Colonic mucosa (tissue), 4 donors: Measurements from ENCODE around the gene POLG2. TPM values are rescaled to one million over a fixed set of nuclear protein-coding genes. Genes with fewer than 3 reads are reported as not detected.

Experiments used
- DNase-seq: peaks from one replicate; pipeline ENCODE4 v3.0.0-alpha.2; 2020
- H3K27ac ChIP-seq: fragments of 200-600 bp; one replicate; pipeline ENCODE4 v1.8.0; 2021
- H3K27me3 ChIP-seq: fragments of 200-600 bp; one replicate; pipeline ENCODE4 v1.8.0; 2021
- H3K36me3 ChIP-seq: fragments of 200-600 bp; one replicate; pipeline ENCODE4 v1.8.0; 2021
- H3K4me1 ChIP-seq: fragments of 200-600 bp; one replicate; pipeline ENCODE4 v1.8.0; 2021; ENCODE audit warnings: mild to moderate bottlenecking
- H3K4me3 ChIP-seq: fragments of 200-600 bp; one replicate; pipeline ENCODE4 v1.8.0; 2021
- H3K9ac ChIP-seq, 2 donors: one replicate each; pipeline ENCODE4 v1.7.0; 2013; ENCODE audit warnings: control low read depth in 2 of 2, low read depth in 2 of 2, low read length in 2 of 2
- H3K9me3 ChIP-seq: fragments of 200-600 bp; one replicate; pipeline ENCODE4 v1.8.0; 2021
- intact Hi-C: fragments of 100-400 bp; cut with DNase I; formaldehyde crosslinking; loops from one replicate; pipeline ENCODE4 v1.14.1; 2022
- total RNA-seq, 2 donors: library from RNA; stranded (reverse); fragmentation: NEBNext Ultra II Directional in 1 of 2; extraction: Animal tissue kit (Norgen Biotek cat#: 25700) in 1 of 2; gene quantifications; one replicate each; pipeline ENCODE4 v1.2.1, GENCODE V29; 2021
- TF ChIP-seq, protein P1 (sequence below): fragments of 200-600 bp; IDR thresholded peaks from one replicate; pipeline ENCODE4 v1.8.0; 2022; ENCODE audit warnings: antibody characterized with exemption, mild to moderate bottlenecking
- donor health status: healthy.
- donor health status: DM: no; HTN: no; CAD: no.
- donor health status: DM: no; HTN: no; CAD: no.

The POLG2 gene
- total RNA-seq, 2 donors from 2014 or later = 10.5 to 12.3 TPM

DNA sequence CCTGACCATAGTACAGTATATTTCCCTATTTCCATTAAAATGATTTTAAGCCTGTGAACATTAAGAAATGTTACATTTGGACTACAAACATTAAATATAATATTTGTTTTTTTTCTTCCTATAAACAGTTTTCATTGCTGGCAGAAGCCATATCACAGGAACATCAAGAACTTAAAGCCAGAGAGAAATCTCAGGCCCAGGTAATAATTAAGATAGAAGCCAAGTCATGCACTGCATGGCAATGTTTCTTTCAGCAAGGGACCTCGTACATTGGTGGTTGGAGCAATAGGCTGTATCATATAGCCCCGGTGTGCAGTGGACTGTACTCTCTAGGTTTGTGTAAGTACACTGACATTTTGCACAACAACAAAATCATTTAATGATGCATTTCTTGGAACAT, 40.1 kb upstream of the POLG2 start:
- no peak overlapping the region for H3K4me3 ChIP-seq
- no peaks in the 10 kb centered on the region for H3K4me1 ChIP-seq
- TF ChIP-seq, protein P1, sequence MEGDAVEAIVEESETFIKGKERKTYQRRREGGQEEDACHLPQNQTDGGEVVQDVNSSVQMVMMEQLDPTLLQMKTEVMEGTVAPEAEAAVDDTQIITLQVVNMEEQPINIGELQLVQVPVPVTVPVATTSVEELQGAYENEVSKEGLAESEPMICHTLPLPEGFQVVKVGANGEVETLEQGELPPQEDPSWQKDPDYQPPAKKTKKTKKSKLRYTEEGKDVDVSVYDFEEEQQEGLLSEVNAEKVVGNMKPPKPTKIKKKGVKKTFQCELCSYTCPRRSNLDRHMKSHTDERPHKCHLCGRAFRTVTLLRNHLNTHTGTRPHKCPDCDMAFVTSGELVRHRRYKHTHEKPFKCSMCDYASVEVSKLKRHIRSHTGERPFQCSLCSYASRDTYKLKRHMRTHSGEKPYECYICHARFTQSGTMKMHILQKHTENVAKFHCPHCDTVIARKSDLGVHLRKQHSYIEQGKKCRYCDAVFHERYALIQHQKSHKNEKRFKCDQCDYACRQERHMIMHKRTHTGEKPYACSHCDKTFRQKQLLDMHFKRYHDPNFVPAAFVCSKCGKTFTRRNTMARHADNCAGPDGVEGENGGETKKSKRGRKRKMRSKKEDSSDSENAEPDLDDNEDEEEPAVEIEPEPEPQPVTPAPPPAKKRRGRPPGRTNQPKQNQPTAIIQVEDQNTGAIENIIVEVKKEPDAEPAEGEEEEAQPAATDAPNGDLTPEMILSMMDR = no peak
- H3K9ac ChIP-seq = no peak overlapping the region
- intact Hi-C loops = no loop called here
- H3K27ac ChIP-seq = no peak overlapping the region
- no peaks in the 10 kb centered on the region for H3K9me3 ChIP-seq
- H3K27me3 ChIP-seq = no peaks in the 10 kb centered on the region
- H3K36me3 ChIP-seq = no peaks in the 10 kb centered on the region
- no peak for DNase-seq

GRCh38 chr17:64535357-64535756, 38.5 kb upstream of the POLG2 start:
- DNase-seq = no peak
- H3K4me3 ChIP-seq = no peak overlapping the region
- H3K9me3 ChIP-seq = no peaks in the 10 kb centered on the region
- no peak overlapping the region for H3K27ac ChIP-seq
- H3K9ac ChIP-seq = no peak overlapping the region
- no peaks in the 10 kb centered on the region for H3K36me3 ChIP-seq
- H3K4me1 ChIP-seq = no peaks in the 10 kb centered on the region
- no peaks in the 10 kb centered on the region for H3K27me3 ChIP-seq
- intact Hi-C loops = no loop called here
- TF ChIP-seq, protein P1 = no peak

GRCh38 chr17:64534187-64534586, 37.3 kb upstream of the POLG2 start:
- Histone ChIP-seq H3K27me3 (no peaks in the 10 kb centered on the region), H3K36me3 (peaks cover 2% of the 10 kb centered on the region), H3K4me1 (no peaks in the 10 kb centered on the region), H3K9ac (no peak overlapping the region), H3K27ac (no peak overlapping the region), H3K9me3 (no peaks in the 10 kb centered on the region), H3K4me3 (no peak overlapping the region)
- intact Hi-C loops = no loop called here
- DNase-seq = no peak
- TF ChIP-seq, protein P1 = no peak

- intact Hi-C loops = no loop called here
- H3K4me3 ChIP-seq = no peak overlapping the region
- H3K27me3 ChIP-seq = no peaks in the 10 kb centered on the region
- peaks cover 6% of the 10 kb centered on the region for H3K36me3 ChIP-seq
- TF ChIP-seq, protein P1 = no peak
- no peak for DNase-seq
- no peaks in the 10 kb centered on the region for H3K4me1 ChIP-seq
- no peak overlapping the region for H3K9ac ChIP-seq
- no peaks in the 10 kb centered on the region for H3K9me3 ChIP-seq
- H3K27ac ChIP-seq = no peak overlapping the region
Observed at GRCh38 chr17:64533784-64534183, 36.9 kb upstream of the POLG2 start.

- no peak overlapping the region for H3K27ac ChIP-seq
- no peak overlapping the region for H3K4me3 ChIP-seq
- TF ChIP-seq, protein P1 = no peak
- peaks cover 11% of the 10 kb centered on the region for H3K36me3 ChIP-seq
- no peaks in the 10 kb centered on the region for H3K4me1 ChIP-seq
- H3K9me3 ChIP-seq = no peaks in the 10 kb centered on the region
- no peak for DNase-seq
- no peaks in the 10 kb centered on the region for H3K27me3 ChIP-seq
- H3K9ac ChIP-seq = no peak overlapping the region
- intact Hi-C loops = no loop called here
Observed at GRCh38 chr17:64532409-64532808, 35.6 kb upstream of the POLG2 start.

DNA sequence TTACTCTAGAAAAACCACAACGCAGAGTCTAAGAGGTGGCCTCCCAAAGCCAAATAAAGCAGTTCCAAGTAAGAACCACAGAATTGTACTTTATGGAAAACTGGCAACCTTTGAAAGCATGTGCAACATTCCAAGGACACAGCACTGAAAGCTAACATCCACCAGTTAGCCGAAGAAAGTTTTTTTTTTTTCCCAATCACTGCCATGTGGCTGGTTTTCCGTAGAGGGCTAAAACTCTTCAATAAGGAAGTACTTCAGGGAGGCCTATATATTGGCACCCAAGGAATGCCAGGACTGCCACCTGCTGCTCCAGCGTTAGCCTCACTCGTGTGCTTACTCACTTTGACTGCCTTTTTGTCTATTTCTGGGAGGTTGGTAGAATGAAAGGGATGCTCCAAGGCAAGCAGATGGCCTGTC, 35.1 kb upstream of the POLG2 start:
- Histone ChIP-seq H3K9me3 (no peaks in the 10 kb centered on the region), H3K27ac (no peak overlapping the region), H3K4me1 (no peaks in the 10 kb centered on the region), H3K36me3 (peaks cover 11% of the 10 kb centered on the region), H3K27me3 (no peaks in the 10 kb centered on the region), H3K4me3 (no peak overlapping the region), H3K9ac (no peak overlapping the region)
- no peak for DNase-seq
- TF ChIP-seq, protein P1 = no peak
- intact Hi-C loops = no loop called here
